ENCODE results near the gene RASL10B.
"Not testable (repeated sequence)": the region's sequence is repeated elsewhere in the genome, so short reads cannot be mapped to it uniquely, and the experiment has no call there.

RASL10B gene

GRCh38 chr17:35743626-35744328, 12.3 kb downstream of the RASL10B start:
- DNase-seq = no peak

- no peak for DNase-seq
These were observed 13.4 kb downstream of the RASL10B start for GRCh38 chr17:35744830-35745229.

- DNase-seq = no peak
These were observed 13.8 kb downstream of the RASL10B start for GRCh38 chr17:35745246-35745645.

- no peak for DNase-seq
These were observed 14.4 kb downstream of the RASL10B start for GRCh38 chr17:35745749-35746320.

GRCh38 chr17:35747540-35748017, 16.1 kb downstream of the RASL10B start:
- no peak for DNase-seq

- DNase-seq = no peak
These were observed 17.0 kb downstream of the RASL10B start for GRCh38 chr17:35748341-35748841.

- no peak for DNase-seq
These were observed 17.5 kb downstream of the RASL10B start for GRCh38 chr17:35748979-35749378.

- DNase-seq = no peak
These were observed 18.3 kb downstream of the RASL10B start for GRCh38 chr17:35749560-35750412.

GRCh38 chr17:35750526-35751395, 19.3 kb downstream of the RASL10B start:
- no peak for DNase-seq

- not testable (repeated sequence) for DNase-seq
These were observed 20.1 kb downstream of the RASL10B start for GRCh38 chr17:35751541-35751940.

- no peak for DNase-seq
These were observed 21.0 kb downstream of the RASL10B start for GRCh38 chr17:35752471-35752870.

- no peak for DNase-seq
These were observed 21.7 kb downstream of the RASL10B start, which contains the start of gene GAS2L2 for GRCh38 chr17:35752945-35753764. Gene GAS2L2, minus strand, starts transcription at chr17:35753239. Its CDS starts 389 bp downstream, at chr17:35752850.

- no peak for DNase-seq
These were observed 25.8 kb downstream of the RASL10B start for GRCh38 chr17:35757243-35757642.

- DNase-seq = no peak
These were observed 29.1 kb downstream of the RASL10B start, which contains the start of gene C17orf50 for GRCh38 chr17:35760587-35760986. Gene C17orf50, plus strand, starts transcription at chr17:35760887. Its CDS starts 55 bp downstream, at chr17:35760942.

GRCh38 chr17:35761601-35762000, 30.2 kb downstream of the RASL10B start:
- no peak for DNase-seq

- DNase-seq = no peak
These were observed 32.3 kb downstream of the RASL10B start for GRCh38 chr17:35763767-35764122.

- no peak for DNase-seq
These were observed 32.9 kb downstream of the RASL10B start for GRCh38 chr17:35764123-35764991.

- DNase-seq = no peak
These were observed 33.8 kb downstream of the RASL10B start for GRCh38 chr17:35765086-35765710.

- DNase-seq = no peak
These were observed 34.5 kb downstream of the RASL10B start for GRCh38 chr17:35765756-35766488.
